OCI-LY7 (cell line): ENCODE measurements around the gene KCNE4. TPM values are rescaled to one million over a fixed set of nuclear protein-coding genes. Genes with fewer than 3 reads are reported as not detected.

Experiments
- BruUV-seq: library from RNA; stranded (reverse); fragments of 400-500 nt; replicated peaks from 2 replicates; lab custom pipeline; 2021; lab: Mats Ljungman, UMichigan
- CTCF ChIA-PET: fragments of 300-600 bp; sonication (Branson Sonifier 250); formaldehyde crosslinking; loops from one replicate; lab custom pipeline; 2022; ENCODE audit warnings: antibody characterized with exemption; ENCODE audit not compliant: unreplicated experiment; lab: Charles Lee
- POLR2A ChIA-PET: fragments of 300-600 bp; sonication (Branson Sonifier 250); formaldehyde crosslinking; loops from one replicate; lab custom pipeline; 2022; ENCODE audit warnings: antibody characterized with exemption; lab: Charles Lee
- DNase-seq: peaks from one replicate; pipeline ENCODE4 v3.0.0-alpha.2; 2015; ENCODE audit warnings: low spot score
- H2AFZ ChIP-seq: fragments of 200-600 bp; sonication (generic), shearing (Covaris generic); 2 replicates; pipeline ENCODE4 v1.6.1; 2014; ENCODE audit warnings: mild to moderate bottlenecking, antibody characterized with exemption, low read length, moderate library complexity
- H3K27ac ChIP-seq: fragments of 200-600 bp; sonication (generic); 2 replicates; pipeline ENCODE4 v1.5.1; 2014; ENCODE audit warnings: mixed run types, low read depth, mild to moderate bottlenecking, moderate library complexity, low read length, inconsistent platforms; ENCODE audit not compliant: poor library complexity, severe bottlenecking
- H3K36me3 ChIP-seq: fragments of 200-600 bp; sonication (generic); 2 replicates; pipeline ENCODE4 v1.6.1; 2014; ENCODE audit warnings: mild to moderate bottlenecking, antibody characterized with exemption, low read length, moderate library complexity, mixed read lengths; ENCODE audit not compliant: insufficient read depth
- H3K4me1 ChIP-seq: fragments of 200-600 bp; sonication (generic); 2 replicates; pipeline ENCODE4 v1.5.1; 2014; ENCODE audit warnings: mild to moderate bottlenecking, low read length; ENCODE audit not compliant: insufficient read depth, poor library complexity, severe bottlenecking
- H3K4me2 ChIP-seq: fragments of 200-600 bp; sonication (generic); 2 replicates; pipeline ENCODE4 v1.6.1; 2014; ENCODE audit warnings: mild to moderate bottlenecking, low read length
- H3K4me3 ChIP-seq: fragments of 200-600 bp; sonication (generic); 2 replicates; pipeline ENCODE4 v1.5.1; 2014; ENCODE audit warnings: mild to moderate bottlenecking, low read depth, low read length; ENCODE audit not compliant: poor library complexity, severe bottlenecking
- H3K79me2 ChIP-seq: fragments of 200-600 bp; sonication (generic); 2 replicates; pipeline ENCODE4 v1.6.1; 2016; ENCODE audit warnings: low read depth, mild to moderate bottlenecking, low read length, moderate library complexity, mixed read lengths; ENCODE audit not compliant: insufficient read depth
- H3K9me2 ChIP-seq: fragments of 200-600 bp; sonication (generic); 2 replicates; pipeline ENCODE4 v1.6.1; 2016; ENCODE audit warnings: mild to moderate bottlenecking, low read length, mixed read lengths; ENCODE audit not compliant: insufficient read depth
- H3K9me3 ChIP-seq: fragments of 200-600 bp; sonication (generic); 2 replicates; pipeline ENCODE4 v1.6.1; 2014; ENCODE audit warnings: mild to moderate bottlenecking, mixed run types, low read length, mixed read lengths
- H4K20me1 ChIP-seq: fragments of 200-600 bp; sonication (generic); 2 replicates; pipeline ENCODE4 v1.6.1; 2014; ENCODE audit warnings: mild to moderate bottlenecking, antibody characterized with exemption, low read length, moderate library complexity, mixed read lengths; ENCODE audit not compliant: insufficient read depth
- CTCF ChIP-seq: fragments of 200-600 bp; sonication (generic); conservative IDR thresholded peaks from 2 replicates; pipeline ENCODE4 v1.5.1; 2014; ENCODE audit warnings: mild to moderate bottlenecking, antibody characterized with exemption, low read length, moderate library complexity, mixed read lengths
- EZH2phosphoT487 ChIP-seq: fragments of 200-600 bp; sonication (generic); IDR thresholded peaks from 2 replicates; pipeline ENCODE4 v1.6.1; 2018; ENCODE audit warnings: low read depth, borderline replicate concordance, mild to moderate bottlenecking, mixed run types, antibody characterized with exemption, low read length, moderate library complexity, mixed read lengths
- intact Hi-C: fragments of 100-400 bp; cut with micrococcal nuclease; formaldehyde crosslinking; loops from one replicate; pipeline ENCODE4 v1.10.0; 2022; ENCODE audit not compliant: unreplicated experiment
- total RNA-seq, 2 experiments: library from RNA; depleted of rRNA in 1 of 2; stranded (reverse); fragments of >200 nt in 1 of 2; shearing (Covaris generic) in 1 of 2; gene quantifications; 2 replicates each; pipeline ENCODE4 v1.2.3, GENCODE V29; 2014 to 2022

Gene KCNE4
- total RNA-seq, 2 experiments from 2014 or later = not detected

- Histone ChIP-seq H4K20me1 (no peaks in the 10 kb centered on the region), H3K36me3 (no peaks in the 10 kb centered on the region), H3K4me2 (no peak overlapping the region), H3K79me2 (no peaks in the 10 kb centered on the region), H3K27ac (no peak overlapping the region), H3K9me3 (no peaks in the 10 kb centered on the region), H2AFZ (no peak overlapping the region), H3K4me3 (no peak overlapping the region), H3K9me2 (no peaks in the 10 kb centered on the region), H3K4me1 (no peaks in the 10 kb centered on the region)
- BruUV-seq = no TSS peak
- TF ChIP-seq CTCF (no peak), EZH2phosphoT487 (no peak)
- POLR2A ChIA-PET = interaction anchor here (0.9 kb wide), 1 partner anchor 1261 kb away, joined by 3 read pairs; no protein-coding TSS in a partner anchor
- CTCF ChIA-PET = no interaction called here
- DNase-seq = no peak
- intact Hi-C loops = no loop called here
Observed at GRCh38 chr2:223005496-223005895, 46.5 kb upstream of the KCNE4 start.

- ChIA-PET POLR2A (interaction anchor here (0.6 kb wide), 1 partner anchor 157 kb away, joined by 3 read pairs; no protein-coding TSS in a partner anchor), CTCF (no interaction called here)
- Histone ChIP-seq H3K9me3 (no peaks in the 10 kb centered on the region), H3K79me2 (no peaks in the 10 kb centered on the region), H3K9me2 (no peaks in the 10 kb centered on the region), H3K36me3 (no peaks in the 10 kb centered on the region), H4K20me1 (no peaks in the 10 kb centered on the region), H2AFZ (no peak overlapping the region), H3K4me1 (no peaks in the 10 kb centered on the region), H3K4me2 (no peak overlapping the region), H3K27ac (no peak overlapping the region), H3K4me3 (no peak overlapping the region)
- intact Hi-C loops = no loop called here
- BruUV-seq = no TSS peak
- TF ChIP-seq EZH2phosphoT487 (no peak), CTCF (no peak)
- no peak for DNase-seq
Observed at GRCh38 chr2:223007531-223007930, 44.5 kb upstream of the KCNE4 start.

- Histone ChIP-seq H3K36me3 (no peaks in the 10 kb centered on the region), H3K27ac (no peak overlapping the region), H4K20me1 (no peaks in the 10 kb centered on the region), H2AFZ (no peak overlapping the region), H3K79me2 (no peaks in the 10 kb centered on the region), H3K4me2 (no peak overlapping the region), H3K9me3 (no peaks in the 10 kb centered on the region), H3K4me1 (no peaks in the 10 kb centered on the region), H3K4me3 (no peak overlapping the region), H3K9me2 (no peaks in the 10 kb centered on the region)
- intact Hi-C loops = no loop called here
- CTCF ChIA-PET = no interaction called here
- DNase-seq = no peak
- POLR2A ChIA-PET = interaction anchor here (0.6 kb wide), 1 partner anchor 156 kb away, joined by 3 read pairs; no protein-coding TSS in a partner anchor
- BruUV-seq = no TSS peak
- TF ChIP-seq EZH2phosphoT487 = no peak
- TF ChIP-seq CTCF = no peak
Observed at GRCh38 chr2:223008162-223008561, 43.8 kb upstream of the KCNE4 start.
